ENCODE data around the gene CASTOR1.

The CASTOR1 gene

DNA sequence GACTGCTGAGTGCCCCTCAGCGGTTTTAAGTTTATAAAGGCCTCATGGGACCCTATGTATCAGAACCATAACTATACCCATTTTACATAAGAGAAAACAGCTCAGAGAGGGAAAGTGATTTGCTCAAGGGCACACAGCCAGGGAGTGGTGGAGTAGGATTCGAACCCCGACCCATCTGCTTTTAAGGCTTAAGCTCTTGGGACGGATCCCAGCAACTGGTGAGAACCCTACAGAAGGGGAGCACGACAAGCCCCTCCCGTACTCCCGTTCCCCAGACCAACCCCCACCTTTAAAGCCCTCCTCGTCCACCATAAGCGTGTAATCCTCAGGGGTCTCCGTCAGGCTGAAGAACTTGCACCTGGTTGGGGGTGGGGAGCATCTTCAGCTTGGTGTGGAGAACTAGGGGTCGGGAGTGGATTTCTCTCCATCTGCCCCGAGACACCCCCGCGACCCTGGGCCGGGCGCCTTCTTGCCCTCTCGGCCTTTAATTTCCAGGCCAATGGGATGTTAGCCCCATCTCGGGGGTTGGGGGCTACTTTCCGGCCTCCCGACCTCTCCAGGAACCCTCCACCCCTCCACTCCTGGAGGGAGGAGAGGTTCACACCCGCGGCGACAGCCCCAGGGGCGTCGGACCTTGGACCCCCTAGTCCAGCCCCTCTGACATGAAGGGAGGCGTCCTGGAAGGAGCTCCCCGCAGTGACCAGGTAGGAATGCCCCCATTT lies 725 bp downstream of the CASTOR1 start:
- Histone ChIP-seq H3K4me3 (ENCODE audit: insufficient read depth, low read length, poor library complexity, severe bottlenecking) (peak overlapping the region; percentile 64), H3K9ac (ENCODE audit: low read length) (peak overlapping the region; percentile 49), H3K9me2 (replicated peaks; ENCODE audit: insufficient read depth, low read length) (no peaks in the 10 kb centered on the region), H3K9me3 (ENCODE audit: insufficient read depth, low read length) (no peaks in the 10 kb centered on the region), H3K36me3 (ENCODE audit: low read length) (no peaks in the 10 kb centered on the region), H3F3A (ENCODE audit: insufficient read depth) (peaks cover 5% of the 10 kb centered on the region; the same call in 1 of the 2 replicates), H4K20me1 (ENCODE audit: low read depth, low read length) (no peaks in the 10 kb centered on the region), H3K27me3 (ENCODE audit: low read length) (no peaks in the 10 kb centered on the region), H3K79me2 (ENCODE audit: insufficient read depth, low read length) (no peaks in the 10 kb centered on the region), H3K27ac (ENCODE audit: low read depth, low read length) (no peak overlapping the region), H2AFZ (ENCODE audit: low read depth, low read length, severe bottlenecking) (peak overlapping the region; percentile 84), H3K4me2 (ENCODE audit: low read depth, low read length, poor library complexity, severe bottlenecking) (peak overlapping the region; percentile 73)
- no peak for TF ChIP-seq EZH2phosphoT487 (conservative IDR thresholded peaks at IDR 0.05; ENCODE audit: low read length)

- H2AFZ ChIP-seq (ENCODE audit: low read depth, low read length, severe bottlenecking) = no peak overlapping the region
- no peak overlapping the region for H3K9ac ChIP-seq (ENCODE audit: low read length)
- no peaks in the 10 kb centered on the region for H3K27me3 ChIP-seq (ENCODE audit: low read length)
- H3K36me3 ChIP-seq (ENCODE audit: low read length) = no peaks in the 10 kb centered on the region
- no peak overlapping the region for H3K4me3 ChIP-seq (ENCODE audit: insufficient read depth, low read length, poor library complexity, severe bottlenecking)
- no peak overlapping the region for H3K27ac ChIP-seq (ENCODE audit: low read depth, low read length)
- peaks cover 5% of the 10 kb centered on the region; the same call in 1 of the 2 replicates for H3F3A ChIP-seq (ENCODE audit: insufficient read depth)
- no peaks in the 10 kb centered on the region for H3K79me2 ChIP-seq (ENCODE audit: insufficient read depth, low read length)
- no peaks in the 10 kb centered on the region for H3K9me2 ChIP-seq (replicated peaks; ENCODE audit: insufficient read depth, low read length)
- no peaks in the 10 kb centered on the region for H4K20me1 ChIP-seq (ENCODE audit: low read depth, low read length)
- H3K4me2 ChIP-seq (ENCODE audit: low read depth, low read length, poor library complexity, severe bottlenecking) = no peak overlapping the region
- TF ChIP-seq, protein P1, sequence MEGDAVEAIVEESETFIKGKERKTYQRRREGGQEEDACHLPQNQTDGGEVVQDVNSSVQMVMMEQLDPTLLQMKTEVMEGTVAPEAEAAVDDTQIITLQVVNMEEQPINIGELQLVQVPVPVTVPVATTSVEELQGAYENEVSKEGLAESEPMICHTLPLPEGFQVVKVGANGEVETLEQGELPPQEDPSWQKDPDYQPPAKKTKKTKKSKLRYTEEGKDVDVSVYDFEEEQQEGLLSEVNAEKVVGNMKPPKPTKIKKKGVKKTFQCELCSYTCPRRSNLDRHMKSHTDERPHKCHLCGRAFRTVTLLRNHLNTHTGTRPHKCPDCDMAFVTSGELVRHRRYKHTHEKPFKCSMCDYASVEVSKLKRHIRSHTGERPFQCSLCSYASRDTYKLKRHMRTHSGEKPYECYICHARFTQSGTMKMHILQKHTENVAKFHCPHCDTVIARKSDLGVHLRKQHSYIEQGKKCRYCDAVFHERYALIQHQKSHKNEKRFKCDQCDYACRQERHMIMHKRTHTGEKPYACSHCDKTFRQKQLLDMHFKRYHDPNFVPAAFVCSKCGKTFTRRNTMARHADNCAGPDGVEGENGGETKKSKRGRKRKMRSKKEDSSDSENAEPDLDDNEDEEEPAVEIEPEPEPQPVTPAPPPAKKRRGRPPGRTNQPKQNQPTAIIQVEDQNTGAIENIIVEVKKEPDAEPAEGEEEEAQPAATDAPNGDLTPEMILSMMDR (IDR thresholded peaks at IDR 0.05; ENCODE audit: insufficient read depth, low read length, poor library complexity, severe bottlenecking) = peak; percentile 88
- no peak for TF ChIP-seq EZH2phosphoT487 (conservative IDR thresholded peaks at IDR 0.05; ENCODE audit: low read length)
- H3K9me3 ChIP-seq (ENCODE audit: insufficient read depth, low read length) = no peaks in the 10 kb centered on the region
Measured at GRCh38 chr22:30287648-30288418, 1.5 kb downstream of the CASTOR1 start.

DNA sequence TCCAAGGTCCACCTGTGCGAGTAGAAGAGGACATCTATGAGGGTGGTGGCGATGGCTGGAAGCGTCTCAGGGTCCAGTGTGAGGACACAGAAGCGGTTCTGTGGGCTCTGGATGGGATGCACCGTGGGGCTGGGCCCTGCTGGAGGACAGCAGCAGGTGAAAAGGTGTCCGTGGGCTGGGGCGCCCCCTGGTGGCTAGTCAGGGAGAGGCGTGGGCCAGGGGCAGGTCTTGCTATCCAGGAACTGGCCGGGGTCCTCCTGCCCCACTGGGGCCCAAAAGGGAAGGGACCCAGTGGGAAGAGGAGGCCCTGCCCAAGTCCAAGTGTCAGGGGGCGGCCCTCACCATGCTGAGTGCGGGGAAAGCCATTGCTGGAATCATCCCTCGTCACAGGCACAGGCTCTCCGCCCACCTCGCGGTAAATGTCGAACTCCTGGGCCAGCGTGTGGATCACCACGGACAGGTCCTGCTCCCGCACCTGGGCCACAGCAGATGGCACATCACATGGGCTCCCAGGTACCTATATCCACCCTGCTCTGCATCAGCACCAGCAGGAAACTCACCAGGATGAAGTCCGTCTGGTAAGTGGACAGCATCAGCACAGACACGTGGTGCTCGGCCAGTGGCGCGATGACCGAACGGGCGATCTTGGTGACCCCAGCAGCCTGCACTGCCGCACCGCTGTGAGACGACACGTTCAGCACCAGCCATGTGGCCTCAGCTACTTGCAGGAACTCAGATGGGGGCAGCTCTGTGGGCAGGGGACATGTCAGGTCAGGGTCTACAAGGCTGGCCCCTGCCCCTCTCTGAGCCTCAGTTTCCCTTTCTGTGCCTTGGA lies 2.3 kb downstream of the CASTOR1 start:
- H3K4me2 ChIP-seq (ENCODE audit: low read depth, low read length, poor library complexity, severe bottlenecking) = no peak overlapping the region
- no peak overlapping the region for H3K9ac ChIP-seq (ENCODE audit: low read length)
- no peaks in the 10 kb centered on the region for H4K20me1 ChIP-seq (ENCODE audit: low read depth, low read length)
- H3F3A ChIP-seq (ENCODE audit: insufficient read depth) = peaks cover 5% of the 10 kb centered on the region; the same call in 1 of the 2 replicates
- TF ChIP-seq, protein P1 (IDR thresholded peaks at IDR 0.05; ENCODE audit: insufficient read depth, low read length, poor library complexity, severe bottlenecking) = peak; percentile 75
- TF ChIP-seq EZH2phosphoT487 (conservative IDR thresholded peaks at IDR 0.05; ENCODE audit: low read length) = no peak
- no peak overlapping the region for H3K27ac ChIP-seq (ENCODE audit: low read depth, low read length)
- H3K9me3 ChIP-seq (ENCODE audit: insufficient read depth, low read length) = no peaks in the 10 kb centered on the region
- H3K9me2 ChIP-seq (replicated peaks; ENCODE audit: insufficient read depth, low read length) = no peaks in the 10 kb centered on the region
- no peaks in the 10 kb centered on the region for H3K79me2 ChIP-seq (ENCODE audit: insufficient read depth, low read length)
- H3K27me3 ChIP-seq (ENCODE audit: low read length) = no peaks in the 10 kb centered on the region
- no peak overlapping the region for H2AFZ ChIP-seq (ENCODE audit: low read depth, low read length, severe bottlenecking)
- H3K36me3 ChIP-seq (ENCODE audit: low read length) = no peaks in the 10 kb centered on the region
- H3K4me3 ChIP-seq (ENCODE audit: insufficient read depth, low read length, poor library complexity, severe bottlenecking) = no peak overlapping the region

All from SU-DHL-6 (cell line).